Cardiac septum (tissue), 1 donor: ENCODE data around the gene CALHM2. TPM values are rescaled to one million over a fixed set of nuclear protein-coding genes. Genes with fewer than 3 reads are reported as not detected.

Experiments
- DNase-seq: peaks from one replicate; pipeline ENCODE4 v3.0.0-alpha.2; 2020; ENCODE audit warnings: low spot score
- intact Hi-C: fragments of 100-400 bp; cut with DNase I; formaldehyde crosslinking; loops from one replicate; pipeline ENCODE4 v1.14.0; 2022
- total RNA-seq: library from RNA; stranded (reverse); fragmentation: NEBNext Ultra II Directional; extraction: Animal tissue kit (Norgen Biotek cat#: 25700); gene quantifications from one replicate; pipeline ENCODE4 v1.2.1, GENCODE V29; 2021
- donor health status: DM: no; HTN: no; CAD: no.

The CALHM2 gene
- total RNA-seq, 1 donor from 2014 or later, result 12.7 TPM

GRCh38 chr10:103478671-103479070 lies 26.5 kb upstream of the CALHM2 start:
- intact Hi-C loops, result no loop called here
- DNase-seq, result no peak

- intact Hi-C loops, result no loop called here
These were observed 24.0 kb upstream of the CALHM2 start for GRCh38 chr10:103476046-103476768.

GRCh38 chr10:103475437-103475836 lies 23.3 kb upstream of the CALHM2 start:
- DNase-seq, result no peak
- intact Hi-C loops, result no loop called here

More at GRCh38 chr10:103476046-103476768, 24.0 kb upstream of the CALHM2 start:
- no peak for DNase-seq

GRCh38 chr10:103474077-103474476 lies 21.9 kb upstream of the CALHM2 start:
- intact Hi-C loops, result no loop called here
- DNase-seq, result no peak

GRCh38 chr10:103473261-103473671 lies 21.1 kb upstream of the CALHM2 start:
- DNase-seq, result no peak
- intact Hi-C loops, result no loop called here

- no peak for DNase-seq
- intact Hi-C loops, result no loop called here
These were observed 19.8 kb upstream of the CALHM2 start for GRCh38 chr10:103472005-103472404.

- intact Hi-C loops, result no loop called here
- DNase-seq, result no peak
These were observed 18.8 kb upstream of the CALHM2 start for GRCh38 chr10:103470761-103471653.

GRCh38 chr10:103469201-103469600 lies 17.0 kb upstream of the CALHM2 start:
- no peak for DNase-seq
- intact Hi-C loops, result no loop called here

GRCh38 chr10:103467406-103467805 lies 15.2 kb upstream of the CALHM2 start:
- no peak for DNase-seq
- intact Hi-C loops, result no loop called here

- DNase-seq, result no peak
- intact Hi-C loops, result no loop called here
These were observed 14.6 kb upstream of the CALHM2 start for GRCh38 chr10:103466734-103467133.

GRCh38 chr10:103465411-103466179 lies 13.4 kb upstream of the CALHM2 start:
- DNase-seq, result no peak
- intact Hi-C loops, result no loop called here

GRCh38 chr10:103463499-103463898 lies 11.3 kb upstream of the CALHM2 start:
- DNase-seq, result no peak
- intact Hi-C loops, result no loop called here

GRCh38 chr10:103459615-103460014 lies 7.4 kb upstream of the CALHM2 start:
- no peak for DNase-seq
- intact Hi-C loops, result no loop called here

- no peak for DNase-seq
- intact Hi-C loops, result no loop called here
These were observed 6.5 kb upstream of the CALHM2 start, which contains the start of gene CALHM1 for GRCh38 chr10:103458720-103459119. Gene CALHM1 (minus strand): TSS chr10:103458900. CDS start chr10:103458751, 149 bp downstream.

- intact Hi-C loops, result no loop called here
- no peak for DNase-seq
These were observed 5.9 kb upstream of the CALHM2 start for GRCh38 chr10:103457896-103458583.

- intact Hi-C loops, result no loop called here
- no peak for DNase-seq
These were observed 5.1 kb upstream of the CALHM2 start for GRCh38 chr10:103457176-103457712.

GRCh38 chr10:103456074-103456660 lies 4.0 kb upstream of the CALHM2 start:
- DNase-seq, result no peak
- intact Hi-C loops, result no loop called here

GRCh38 chr10:103455235-103455634 lies 3.1 kb upstream of the CALHM2 start:
- intact Hi-C loops, result no loop called here
- DNase-seq, result no peak

- DNase-seq, result no peak
- intact Hi-C loops, result no loop called here
These were observed 1.9 kb upstream of the CALHM2 start for GRCh38 chr10:103454026-103454425.
